NT2/D1 (cell line): ENCODE measurements around the gene SH3PXD2A.

ENCODE experiments used
- SUZ12 ChIP-seq: IDR thresholded peaks from 2 replicates; pipeline ENCODE4 v1.6.1; 2011; ENCODE audit not compliant: insufficient read length, insufficient read depth; ENCODE audit errors: extremely low read depth
- YY1 ChIP-seq: IDR thresholded peaks from 2 replicates; pipeline ENCODE4 v1.6.1; 2011; ENCODE audit not compliant: insufficient read length, insufficient read depth
- ZNF274 ChIP-seq: IDR thresholded peaks from 2 replicates; pipeline ENCODE4 v1.6.1; 2011; ENCODE audit warnings: mild to moderate bottlenecking, low read depth, low read length

DNA sequence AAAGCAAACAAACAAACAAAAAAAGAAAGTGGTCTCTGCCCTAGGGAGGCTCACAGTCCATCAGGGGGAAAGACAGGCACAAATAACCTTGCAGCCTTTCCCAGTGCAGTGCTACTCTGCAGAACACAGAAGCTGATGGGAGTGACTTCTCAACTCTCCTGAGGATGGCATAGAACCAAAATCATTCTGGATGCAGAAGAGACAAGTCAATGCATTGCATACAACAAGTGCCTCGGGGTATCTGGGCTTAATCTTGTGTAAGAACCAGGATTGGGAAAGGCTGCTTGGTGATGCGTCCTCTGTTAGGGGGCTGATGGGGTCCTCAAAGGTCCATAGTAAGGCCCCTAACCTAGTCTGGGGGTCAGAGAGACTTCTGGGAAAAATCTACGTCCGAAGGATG is 293.0 kb downstream of the SH3PXD2A start:
- TF ChIP-seq SUZ12 (no peak), ZNF274 (no peak), YY1 (no peak)
